ENCODE measurements around the gene TMEM130.

Gene TMEM130

DNA sequence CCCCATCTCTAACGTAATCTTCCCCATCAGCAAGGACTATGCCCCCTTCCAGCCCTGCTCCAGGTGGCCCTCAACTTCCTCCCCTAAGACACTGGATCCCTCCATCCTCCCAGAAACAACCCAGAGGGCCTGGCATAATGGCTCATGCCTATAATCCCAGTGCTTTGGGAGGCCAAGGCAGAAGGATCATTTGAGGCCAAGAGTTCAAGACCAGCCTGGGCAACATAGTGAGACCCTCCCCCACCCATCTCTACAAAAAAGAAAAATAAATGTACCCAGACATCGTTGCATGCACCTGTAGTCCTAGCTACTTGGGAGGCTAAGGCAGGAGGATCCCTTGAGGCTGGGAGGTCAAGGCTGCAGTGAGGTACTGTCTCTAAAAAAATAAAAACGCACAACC, 42.6 kb downstream of the TMEM130 start:
- H3K4me3 ChIP-seq (ENCODE audit: low read depth in 1 of 2, low read length in 2 of 2), result no peak overlapping the region
- H3K9ac ChIP-seq (ENCODE audit: low read depth, low read length), result no peak overlapping the region
- H3K27ac ChIP-seq (ENCODE audit: low read length), result no peak overlapping the region
- H3K36me3 ChIP-seq (ENCODE audit: insufficient read depth, low read length), result no peaks in the 10 kb centered on the region
- no peak for TF ChIP-seq EZH2 (IDR thresholded peaks at IDR 0.05; ENCODE audit: borderline replicate concordance, low read depth, low read length, severe bottlenecking)
- TF ChIP-seq, protein P1, sequence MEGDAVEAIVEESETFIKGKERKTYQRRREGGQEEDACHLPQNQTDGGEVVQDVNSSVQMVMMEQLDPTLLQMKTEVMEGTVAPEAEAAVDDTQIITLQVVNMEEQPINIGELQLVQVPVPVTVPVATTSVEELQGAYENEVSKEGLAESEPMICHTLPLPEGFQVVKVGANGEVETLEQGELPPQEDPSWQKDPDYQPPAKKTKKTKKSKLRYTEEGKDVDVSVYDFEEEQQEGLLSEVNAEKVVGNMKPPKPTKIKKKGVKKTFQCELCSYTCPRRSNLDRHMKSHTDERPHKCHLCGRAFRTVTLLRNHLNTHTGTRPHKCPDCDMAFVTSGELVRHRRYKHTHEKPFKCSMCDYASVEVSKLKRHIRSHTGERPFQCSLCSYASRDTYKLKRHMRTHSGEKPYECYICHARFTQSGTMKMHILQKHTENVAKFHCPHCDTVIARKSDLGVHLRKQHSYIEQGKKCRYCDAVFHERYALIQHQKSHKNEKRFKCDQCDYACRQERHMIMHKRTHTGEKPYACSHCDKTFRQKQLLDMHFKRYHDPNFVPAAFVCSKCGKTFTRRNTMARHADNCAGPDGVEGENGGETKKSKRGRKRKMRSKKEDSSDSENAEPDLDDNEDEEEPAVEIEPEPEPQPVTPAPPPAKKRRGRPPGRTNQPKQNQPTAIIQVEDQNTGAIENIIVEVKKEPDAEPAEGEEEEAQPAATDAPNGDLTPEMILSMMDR (IDR thresholded peaks at IDR 0.05; ENCODE audit: borderline replicate concordance, extremely low read depth, low read length, poor library complexity, severe bottlenecking), result no peak
- no peaks in the 10 kb centered on the region for H4K20me1 ChIP-seq (ENCODE audit: insufficient read depth, low read length)
- DNase-seq (no peak), ATAC-seq (ENCODE audit: insufficient read depth, low read depth) (no peak)
- H2AFZ ChIP-seq (ENCODE audit: low read depth, low read length), result no peak overlapping the region
- H3K4me2 ChIP-seq (ENCODE audit: insufficient read depth, low read length), result no peak overlapping the region
- H3K9me3 ChIP-seq (ENCODE audit: insufficient read depth, low read length, severe bottlenecking), result no peaks in the 10 kb centered on the region
- H3K27me3 ChIP-seq (ENCODE audit: insufficient read depth, low read length, poor library complexity), result no peaks in the 10 kb centered on the region
- no peaks in the 10 kb centered on the region for H3K4me1 ChIP-seq (ENCODE audit: insufficient read depth, low read length)
- no peaks in the 10 kb centered on the region for H3K79me2 ChIP-seq (ENCODE audit: insufficient read depth, low read length)

DNA sequence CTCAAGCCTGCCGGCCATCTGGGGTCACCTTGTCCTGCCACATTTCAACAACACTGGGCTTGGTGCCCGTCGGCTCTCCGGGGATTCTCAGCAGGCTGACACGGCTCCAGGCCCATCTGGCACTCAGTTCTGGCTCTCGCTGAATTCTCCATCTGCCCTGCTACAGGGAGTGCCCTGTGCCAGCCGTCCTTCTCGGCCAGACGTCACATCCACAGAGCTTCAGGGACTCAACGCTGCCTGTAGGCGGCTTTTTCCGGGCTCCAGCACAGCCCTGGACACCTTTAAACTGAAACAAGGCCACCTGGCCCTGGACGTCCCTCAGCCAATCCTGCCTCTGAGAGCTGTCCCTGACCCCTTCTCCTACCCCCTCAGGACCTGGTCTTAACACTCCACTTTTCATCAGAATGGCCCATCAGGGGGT, 43.0 kb downstream of the TMEM130 start:
- Histone ChIP-seq H3K36me3 (ENCODE audit: insufficient read depth, low read length) (no peaks in the 10 kb centered on the region), H3K4me1 (ENCODE audit: insufficient read depth, low read length) (no peaks in the 10 kb centered on the region), H3K27me3 (ENCODE audit: insufficient read depth, low read length, poor library complexity) (no peaks in the 10 kb centered on the region), H3K9ac (ENCODE audit: low read depth, low read length) (no peak overlapping the region), H3K79me2 (ENCODE audit: insufficient read depth, low read length) (no peaks in the 10 kb centered on the region), H4K20me1 (ENCODE audit: insufficient read depth, low read length) (no peaks in the 10 kb centered on the region), H3K9me3 (ENCODE audit: insufficient read depth, low read length, severe bottlenecking) (no peaks in the 10 kb centered on the region), H3K4me3 (ENCODE audit: low read depth in 1 of 2, low read length in 2 of 2) (no peak overlapping the region), H2AFZ (ENCODE audit: low read depth, low read length) (no peak overlapping the region), H3K27ac (ENCODE audit: low read length) (no peak overlapping the region), H3K4me2 (ENCODE audit: insufficient read depth, low read length) (no peak overlapping the region)
- ATAC-seq (ENCODE audit: insufficient read depth, low read depth), result no peak
- TF ChIP-seq EZH2 (IDR thresholded peaks at IDR 0.05; ENCODE audit: borderline replicate concordance, low read depth, low read length, severe bottlenecking), result no peak
- TF ChIP-seq, protein P1 (IDR thresholded peaks at IDR 0.05; ENCODE audit: borderline replicate concordance, extremely low read depth, low read length, poor library complexity, severe bottlenecking), result no peak
- no peak for DNase-seq

DNA sequence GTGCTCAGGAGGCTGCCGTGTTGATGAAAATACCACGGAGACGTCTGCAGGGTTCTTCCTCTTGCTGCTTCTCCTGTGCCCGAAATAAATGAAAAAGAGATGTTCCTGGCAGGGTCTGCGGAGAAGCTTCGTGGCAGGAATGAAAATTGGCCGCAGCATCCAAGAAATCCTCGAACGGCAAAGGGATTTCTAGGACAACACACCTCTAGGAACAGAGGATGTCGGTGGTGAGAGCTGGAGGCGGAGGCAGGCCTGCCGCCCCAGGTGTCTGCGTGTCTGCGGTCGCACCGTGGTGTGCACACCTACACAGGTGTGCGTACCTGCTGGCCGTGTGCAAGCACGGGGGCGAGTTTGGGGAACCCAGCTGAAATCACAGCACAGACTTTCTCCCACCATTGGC, 43.4 kb downstream of the TMEM130 start:
- Histone ChIP-seq H3K4me1 (ENCODE audit: insufficient read depth, low read length) (no peaks in the 10 kb centered on the region), H3K36me3 (ENCODE audit: insufficient read depth, low read length) (no peaks in the 10 kb centered on the region), H3K9me3 (ENCODE audit: insufficient read depth, low read length, severe bottlenecking) (no peaks in the 10 kb centered on the region), H3K27ac (ENCODE audit: low read length) (no peak overlapping the region), H3K9ac (ENCODE audit: low read depth, low read length) (no peak overlapping the region), H4K20me1 (ENCODE audit: insufficient read depth, low read length) (no peaks in the 10 kb centered on the region), H3K4me2 (ENCODE audit: insufficient read depth, low read length) (no peak overlapping the region), H3K4me3 (ENCODE audit: low read depth in 1 of 2, low read length in 2 of 2) (no peak overlapping the region), H3K27me3 (ENCODE audit: insufficient read depth, low read length, poor library complexity) (no peaks in the 10 kb centered on the region), H2AFZ (ENCODE audit: low read depth, low read length) (no peak overlapping the region), H3K79me2 (ENCODE audit: insufficient read depth, low read length) (no peaks in the 10 kb centered on the region)
- TF ChIP-seq EZH2 (IDR thresholded peaks at IDR 0.05; ENCODE audit: borderline replicate concordance, low read depth, low read length, severe bottlenecking), result no peak
- TF ChIP-seq, protein P1 (IDR thresholded peaks at IDR 0.05; ENCODE audit: borderline replicate concordance, extremely low read depth, low read length, poor library complexity, severe bottlenecking), result no peak
- DNase-seq (no peak), ATAC-seq (ENCODE audit: insufficient read depth, low read depth) (no peak)

DNA sequence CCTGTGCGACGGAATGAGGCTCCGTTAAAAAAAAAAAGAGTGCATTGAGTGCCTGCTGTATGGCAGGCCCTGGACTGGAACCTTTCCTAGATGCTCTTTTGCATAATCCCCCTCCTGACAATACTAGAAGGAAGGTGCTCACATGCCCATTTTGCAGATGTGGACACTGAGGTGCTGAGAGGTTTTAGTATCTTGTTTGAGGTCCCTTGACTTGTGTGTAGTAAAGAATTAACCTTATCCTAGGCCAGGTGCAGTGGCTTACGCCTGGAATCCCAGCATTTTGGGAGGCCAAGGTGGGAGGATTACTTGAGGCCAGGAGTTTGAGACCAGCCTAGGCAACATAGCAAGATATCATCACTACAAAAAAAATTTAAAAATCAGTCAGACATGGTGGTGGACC, 46.6 kb downstream of the TMEM130 start:
- H3K4me1 ChIP-seq (ENCODE audit: insufficient read depth, low read length), result no peaks in the 10 kb centered on the region
- H3K27ac ChIP-seq (ENCODE audit: low read length), result no peak overlapping the region
- H3K79me2 ChIP-seq (ENCODE audit: insufficient read depth, low read length), result no peaks in the 10 kb centered on the region
- no peaks in the 10 kb centered on the region for H4K20me1 ChIP-seq (ENCODE audit: insufficient read depth, low read length)
- H3K4me2 ChIP-seq (ENCODE audit: insufficient read depth, low read length), result no peak overlapping the region
- H3K36me3 ChIP-seq (ENCODE audit: insufficient read depth, low read length), result no peaks in the 10 kb centered on the region
- ATAC-seq (ENCODE audit: insufficient read depth, low read depth), result no peak
- H3K4me3 ChIP-seq (ENCODE audit: low read depth in 1 of 2, low read length in 2 of 2), result no peak overlapping the region
- H3K27me3 ChIP-seq (ENCODE audit: insufficient read depth, low read length, poor library complexity), result no peaks in the 10 kb centered on the region
- H3K9ac ChIP-seq (ENCODE audit: low read depth, low read length), result no peak overlapping the region
- no peak for DNase-seq
- no peaks in the 10 kb centered on the region for H3K9me3 ChIP-seq (ENCODE audit: insufficient read depth, low read length, severe bottlenecking)
- TF ChIP-seq, protein P1 (IDR thresholded peaks at IDR 0.05; ENCODE audit: borderline replicate concordance, extremely low read depth, low read length, poor library complexity, severe bottlenecking), result no peak
- no peak for TF ChIP-seq EZH2 (IDR thresholded peaks at IDR 0.05; ENCODE audit: borderline replicate concordance, low read depth, low read length, severe bottlenecking)
- H2AFZ ChIP-seq (ENCODE audit: low read depth, low read length), result no peak overlapping the region

Data from DND-41 (cell line).